LNCaP clone FGC (cell line): ENCODE data around the gene SH3BP2.

Experiments
- DNase-seq: peaks from one replicate; pipeline ENCODE4 v3.0.0-alpha.2; 2011; ENCODE audit warnings: low read depth
- H3K4me3 ChIP-seq: 2 replicates; pipeline ENCODE4 v1.5.1; 2011; ENCODE audit warnings: mild to moderate bottlenecking, low read depth, low read length, control low read depth
- CTCF ChIP-seq: IDR thresholded peaks from 2 replicates; pipeline ENCODE4 v1.5.1; 2012; ENCODE audit warnings: mild to moderate bottlenecking; ENCODE audit not compliant: control insufficient read depth, insufficient read depth; ENCODE audit errors: extremely low read depth

Gene SH3BP2

GRCh38 chr4:2788101-2788500, 4.8 kb upstream of the SH3BP2 start:
- no peak for TF ChIP-seq CTCF
- H3K4me3 ChIP-seq, result no peak overlapping the region
- DNase-seq, result no peak

DNA sequence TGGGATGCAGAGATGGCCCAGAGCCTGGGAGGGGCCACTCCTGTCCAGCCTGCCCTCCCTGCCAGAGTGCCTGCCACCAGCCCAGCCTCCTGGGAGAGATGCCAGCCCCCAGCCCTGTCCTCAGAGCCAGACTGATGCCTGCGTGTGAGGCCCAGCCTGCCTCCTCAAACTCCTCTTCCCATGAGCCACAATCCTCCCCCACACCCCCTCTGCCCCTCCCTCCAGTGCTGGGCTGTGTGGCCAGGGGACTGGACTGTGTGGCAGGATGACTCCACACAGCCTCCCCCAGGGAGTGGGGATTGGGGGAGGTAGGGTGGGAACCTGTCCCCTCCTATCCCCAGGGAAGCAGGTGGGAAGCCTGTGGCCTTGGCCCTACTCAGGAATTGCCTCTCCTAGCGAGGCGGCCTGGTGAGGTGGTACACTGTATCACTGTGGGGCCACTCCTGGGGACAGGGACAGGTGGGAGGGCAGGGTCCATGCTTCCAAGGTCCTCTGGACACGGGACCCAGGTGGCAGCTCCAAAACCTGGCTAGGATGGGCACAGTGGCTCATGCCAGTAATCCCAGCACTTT, 4.3 kb upstream of the SH3BP2 start:
- no peak for DNase-seq
- no peak for TF ChIP-seq CTCF

DNA sequence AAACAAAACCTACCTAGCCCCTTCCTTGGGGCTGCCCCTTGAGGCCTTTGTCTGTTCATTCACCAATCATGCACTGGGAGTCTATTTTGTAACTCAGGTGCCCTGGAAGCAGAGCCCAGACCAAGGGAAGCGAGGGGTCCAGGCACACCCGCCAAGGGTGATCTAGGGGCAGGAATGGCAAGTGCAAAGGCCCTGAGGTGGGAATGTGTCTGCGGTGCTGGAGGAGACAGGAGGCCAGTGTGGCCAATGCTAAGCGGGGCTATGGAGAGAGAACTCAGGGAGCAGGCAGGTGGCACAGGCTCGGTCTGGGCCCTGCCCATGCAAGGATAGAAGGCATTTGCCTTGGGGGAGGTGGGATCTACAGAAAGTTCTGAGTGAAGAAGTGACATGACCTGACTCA, 3.5 kb upstream of the SH3BP2 start:
- DNase-seq, result no peak
- TF ChIP-seq CTCF, result no peak
- no peak overlapping the region for H3K4me3 ChIP-seq

More for the DNA sequence above, 4.3 kb upstream of the SH3BP2 start:
- H3K4me3 ChIP-seq, result no peak overlapping the region

DNA sequence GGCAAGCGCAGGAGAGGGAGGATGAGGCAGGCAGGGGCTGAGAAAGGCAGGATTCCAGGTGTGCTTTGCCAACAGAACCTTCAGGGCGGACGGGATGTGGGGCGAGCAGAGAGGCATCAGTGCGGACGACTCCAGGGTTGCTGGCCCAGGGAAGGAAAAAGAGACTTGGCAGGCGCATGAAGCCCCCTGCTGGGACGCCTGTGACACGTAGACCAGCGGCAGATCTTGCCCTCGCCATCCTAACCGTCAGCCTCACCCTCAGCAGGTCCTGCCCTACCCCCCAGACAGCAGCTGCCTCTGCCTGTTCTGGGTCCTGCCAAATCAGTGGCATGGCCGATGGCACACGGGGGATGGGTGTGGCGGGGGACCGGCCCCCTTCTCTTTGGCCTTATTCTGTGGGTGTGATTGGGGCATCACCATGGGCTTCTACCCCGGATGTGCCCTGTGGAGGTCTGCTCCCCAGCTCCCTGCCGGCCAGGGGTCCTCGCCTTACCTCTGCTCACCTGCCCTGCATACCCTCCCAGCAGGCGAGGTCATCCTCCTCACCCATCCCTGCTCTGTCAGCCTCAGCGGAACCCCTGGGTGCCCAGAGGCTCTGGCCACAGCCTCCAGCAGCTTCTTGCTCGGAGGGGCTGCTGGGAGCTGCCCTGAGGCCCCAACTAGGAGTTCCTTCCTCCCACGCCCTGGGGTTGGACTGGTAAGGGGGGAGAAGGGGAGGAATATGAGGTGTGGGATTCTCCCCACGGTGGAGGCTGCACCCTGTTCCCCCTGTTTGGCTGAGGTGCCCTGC, 2.9 kb upstream of the SH3BP2 start:
- no peak for TF ChIP-seq CTCF
- no peak for DNase-seq
- H3K4me3 ChIP-seq, result no peak overlapping the region

DNA sequence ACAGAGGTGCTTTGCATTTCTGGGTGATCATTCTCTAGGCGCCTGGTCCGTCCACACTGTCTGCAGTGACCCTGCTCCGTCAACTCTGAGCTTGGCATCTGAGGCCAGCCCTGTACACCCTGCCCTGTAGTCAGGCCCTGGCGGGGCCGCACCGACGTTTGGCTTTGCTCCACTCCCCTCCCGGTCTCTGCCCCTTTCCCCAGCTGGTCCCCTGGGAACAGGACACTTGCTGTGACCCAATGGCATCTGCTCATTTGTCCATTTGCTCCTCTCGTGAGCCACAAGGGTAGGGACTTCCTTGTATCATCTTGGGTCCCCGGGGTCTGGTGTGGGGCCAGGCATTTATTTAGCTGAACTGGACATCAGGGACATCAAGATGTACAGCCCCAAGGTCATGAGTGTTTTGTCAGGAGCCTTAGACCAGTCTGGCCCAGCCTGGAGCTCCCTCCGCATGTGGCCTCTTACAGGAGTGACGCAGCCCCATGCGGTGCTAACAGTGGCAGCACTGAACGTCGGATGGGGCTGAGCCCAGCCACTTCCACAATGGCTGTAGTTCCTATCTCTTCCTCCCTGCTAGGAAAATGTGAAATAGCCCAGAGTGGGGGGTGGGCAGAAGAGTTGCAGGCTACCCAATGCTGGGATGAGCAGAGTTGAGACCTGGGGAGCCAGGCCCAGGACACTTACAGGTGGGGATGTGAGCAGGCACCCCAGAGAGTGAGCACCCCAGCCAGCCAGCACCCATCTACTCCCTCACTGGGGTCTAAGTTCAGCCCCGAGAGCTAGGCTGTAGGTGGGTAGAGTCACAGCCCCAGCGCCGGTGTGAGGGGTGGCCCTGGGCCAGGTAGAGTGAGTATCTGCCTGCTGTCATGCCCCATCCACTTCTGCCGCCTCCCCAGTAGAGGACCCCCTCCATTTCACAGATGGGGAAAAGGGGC, 2.0 kb upstream of the SH3BP2 start:
- TF ChIP-seq CTCF, result no peak
- no peak overlapping the region for H3K4me3 ChIP-seq
- no peak for DNase-seq

DNA sequence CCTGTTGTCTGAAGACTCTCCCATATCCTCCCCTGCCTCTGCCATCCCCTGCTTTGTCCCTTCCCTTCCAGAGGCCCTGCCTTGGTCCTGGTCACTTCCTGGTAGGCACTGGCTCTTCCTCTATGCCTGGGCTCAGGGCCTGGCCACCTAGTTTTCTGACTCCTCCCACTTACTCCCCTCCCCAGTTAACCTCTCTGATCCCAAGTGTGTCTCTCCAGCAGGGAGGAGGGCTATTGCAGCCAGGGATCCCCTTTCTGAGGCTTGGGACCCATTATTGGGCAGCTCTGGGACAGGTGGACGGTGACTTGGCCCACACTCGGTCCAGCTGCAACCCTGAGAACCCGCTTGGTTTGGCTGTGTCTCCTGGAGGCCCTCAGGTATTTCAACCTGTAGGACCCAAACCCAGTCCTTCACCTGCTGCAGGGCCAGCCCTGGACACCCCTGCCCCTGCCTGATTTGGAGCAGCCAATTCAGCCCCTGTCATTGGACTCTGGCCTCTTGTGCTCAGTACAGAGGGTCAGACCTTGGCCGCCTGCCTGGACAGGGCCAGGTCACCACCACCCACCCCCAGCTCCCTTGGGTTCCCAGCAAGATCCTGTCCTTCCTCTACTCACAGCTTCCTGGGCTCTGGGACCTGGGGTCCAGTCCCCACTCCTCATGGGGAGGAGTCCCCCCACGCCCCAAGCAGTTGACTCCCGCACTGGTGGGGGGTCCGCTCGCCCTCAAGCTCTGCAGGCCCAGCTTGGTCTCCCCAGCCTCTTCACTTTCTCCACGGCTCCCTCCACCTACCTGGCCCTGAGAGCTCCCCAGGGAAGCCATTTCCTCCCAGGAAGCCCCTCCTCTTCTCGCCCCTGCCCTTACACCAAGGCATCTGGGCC, 1.1 kb upstream of the SH3BP2 start:
- no peak overlapping the region for H3K4me3 ChIP-seq
- no peak for TF ChIP-seq CTCF
- DNase-seq, result no peak
